HepG2 (cell line): Measurements from ENCODE around the gene LMCD1. TPM values are rescaled to one million over a fixed set of nuclear protein-coding genes. Genes with fewer than 3 reads are reported as not detected.

ENCODE experiments used
- ATAC-seq: fragments of 200-7000 bp; cut with Tn5 transposase; 3 replicates; pipeline ENCODE4 v1.9.1; 2020; ENCODE audit warnings: mild to moderate bottlenecking, moderate library complexity
- BruUV-seq: library from RNA; stranded (reverse); fragments of 400-500 nt; replicated peaks from 2 replicates; lab custom pipeline; 2021; lab: Mats Ljungman, UMichigan
- CTCF ChIA-PET: fragments of 300-600 bp; formaldehyde crosslinking; extraction: SDS; loops from one replicate; lab custom pipeline; 2021; ENCODE audit warnings: low total read pairs, inconsistent platforms, low intra/inter-chr PET ratio; lab: Yijun Ruan, JAX
- POLR2A ChIA-PET: fragments of 350-600 bp; sonication (Branson Sonifier 250); formaldehyde crosslinking; loops from one replicate; lab custom pipeline; 2020; ENCODE audit warnings: antibody characterized with exemption, inconsistent platforms; lab: Yijun Ruan, JAX
- DNase-seq: peaks from one replicate; pipeline ENCODE4 v3.0.0-alpha.2; 2015; ENCODE audit warnings: low spot score
- FAIRE-seq: peaks from 3 replicates; lab custom pipeline; 2011; peaks lifted over from hg19 to GRCh38; lab: Jason Lieb, UNC
- H2AFZ ChIP-seq: one replicate; pipeline ENCODE4 v1.6.1; 2011; ENCODE audit warnings: low read length, inconsistent platforms
- H3K27ac ChIP-seq: fragments of 300-600 bp; 3 replicates; pipeline ENCODE4 v1.8.0; 2011; ENCODE audit warnings: mixed run types, mild to moderate bottlenecking, mixed read lengths, low read length, inconsistent platforms; ENCODE audit not compliant: insufficient read depth; ENCODE audit errors: extremely low read length
- H3K27me3 ChIP-seq, 2 experiments: fragments of 200-600 bp in 1 of 2; 2 replicates in 1 of 2; 3 replicates in 1 of 2; pipeline versions ENCODE4 v1.6.0 to v1.8.0; 2011; ENCODE audit warnings: low read length in 2 of 2, mild to moderate bottlenecking in 2 of 2, moderate library complexity in 2 of 2, inconsistent platforms in 1 of 2; ENCODE audit not compliant: insufficient read depth in 2 of 2, control insufficient read depth in 1 of 2
- H3K36me3 ChIP-seq, 2 experiments: fragments of 200-600 bp in 1 of 2; replicated peaks in 1 of 2; 2 replicates in 1 of 2; 3 replicates in 1 of 2; pipeline versions ENCODE4 v1.5.1 to v1.8.0; 2011; ENCODE audit warnings: low read length in 2 of 2, inconsistent platforms in 1 of 2; ENCODE audit not compliant: insufficient read depth in 2 of 2, control insufficient read depth in 1 of 2
- H3K4me1 ChIP-seq: 2 replicates; pipeline ENCODE4 v1.5.1; 2012; ENCODE audit warnings: low read length, inconsistent platforms; ENCODE audit not compliant: insufficient read depth
- H3K4me2 ChIP-seq: 2 replicates; pipeline ENCODE4 v1.6.0; 2011; ENCODE audit warnings: low read depth, low read length, inconsistent platforms
- H3K4me3 ChIP-seq, 3 experiments: fragments of 200-600 bp in 1 of 3; sonication (generic), shearing (Covaris generic) in 1 of 3; replicated peaks in 1 of 3; 2 replicates each; pipeline ENCODE4 v1.5.1; 2011 to 2016; ENCODE audit warnings: low read length in 3 of 3, inconsistent platforms in 2 of 3, low read depth in 2 of 3, mild to moderate bottlenecking in 2 of 3, control low read depth in 1 of 3, mixed read lengths in 1 of 3; ENCODE audit not compliant: insufficient read depth in 1 of 3
- H3K79me2 ChIP-seq: one replicate; pipeline ENCODE4 v1.6.1; 2011; ENCODE audit warnings: low read length, inconsistent platforms; ENCODE audit not compliant: insufficient read depth
- H3K9ac ChIP-seq: 2 replicates; pipeline ENCODE4 v1.6.0; 2011; ENCODE audit warnings: mild to moderate bottlenecking, low read depth, low read length, inconsistent platforms; ENCODE audit not compliant: insufficient read depth
- H3K9me3 ChIP-seq: 2 replicates; pipeline ENCODE4 v1.5.1; 2012; ENCODE audit warnings: mild to moderate bottlenecking, low read length
- H4K20me1 ChIP-seq: 2 replicates; pipeline ENCODE4 v1.6.0; 2011; ENCODE audit warnings: inconsistent platforms, mild to moderate bottlenecking, low read length, moderate library complexity; ENCODE audit not compliant: insufficient read depth
- ATM ChIP-seq: fragments of 450-650 bp; IDR thresholded peaks from 2 replicates; pipeline ENCODE4 v1.7.1; 2017; ENCODE audit warnings: mild to moderate bottlenecking, borderline replicate concordance
- KLF9 ChIP-seq: IDR thresholded peaks from 2 replicates; pipeline ENCODE4 v1.6.1; 2016; ENCODE audit warnings: low read depth
- MYPOP ChIP-seq: sonication (generic); formaldehyde crosslinking; IDR thresholded peaks from 2 replicates; pipeline ENCODE4 v1.8.1; 2023; ENCODE audit warnings: mild to moderate bottlenecking, moderate library complexity, missing genetic modification reagents
- RXRA ChIP-seq: sonication (generic); formaldehyde crosslinking; IDR thresholded peaks from 2 replicates; pipeline ENCODE4 v1.5.1; 2020; ENCODE audit warnings: missing genetic modification reagents
- ZNF44 ChIP-seq: sonication (generic); formaldehyde crosslinking; IDR thresholded peaks from 2 replicates; pipeline ENCODE4 v1.5.1; 2020; ENCODE audit warnings: mild to moderate bottlenecking, missing genetic modification reagents
- ZNF546 ChIP-seq: sonication (generic); formaldehyde crosslinking; conservative IDR thresholded peaks from 2 replicates; pipeline ENCODE4 v1.8.1; 2023; ENCODE audit warnings: mild to moderate bottlenecking, missing genetic modification reagents
- ZNF547 ChIP-seq: sonication (generic); formaldehyde crosslinking; IDR thresholded peaks from 2 replicates; pipeline ENCODE4 v1.5.1; 2020; ENCODE audit warnings: mild to moderate bottlenecking, missing genetic modification reagents
- ZNF761 ChIP-seq: sonication (generic); formaldehyde crosslinking; conservative IDR thresholded peaks from 2 replicates; pipeline ENCODE4 v1.4.0; 2020; ENCODE audit warnings: mild to moderate bottlenecking, missing genetic modification reagents
- ZNF773 ChIP-seq: sonication (generic); formaldehyde crosslinking; IDR thresholded peaks from 2 replicates; pipeline ENCODE4 v1.4.0; 2020; ENCODE audit warnings: missing genetic modification reagents, borderline replicate concordance
- ZNF816 ChIP-seq: sonication (generic); formaldehyde crosslinking; IDR thresholded peaks from 2 replicates; pipeline ENCODE4 v1.8.0; 2022; ENCODE audit warnings: missing genetic modification reagents, mild to moderate bottlenecking, borderline replicate concordance
- WGBS: methylation state at CpG from one replicate; pipeline ENCODE4 v1.1.6; 2017; ENCODE audit warnings: low lambda C conversion rate; 5-methylcytosine and 5-hydroxymethylcytosine counted together
- in situ Hi-C: cut with HindIII; loops from 2 replicates; pipeline ENCODE4 v1.10.0; 2017; ENCODE audit warnings: low pct_unique_long_range_greater_than_20kb; ENCODE audit not compliant: extremely low pct_ligation_motif_present
- intact Hi-C: fragments of 100-400 bp; cut with micrococcal nuclease; formaldehyde crosslinking; loops from one replicate; pipeline ENCODE4 v1.10.0; 2022; ENCODE audit not compliant: unreplicated experiment
- polyA plus RNA-seq, 8 experiments: library from polyadenylated mRNA; depleted of rRNA in 3 of 8; stranded (reverse) in 7 of 8; unstranded in 1 of 8; fragments of >200 nt; fragmentation: Illumina TruSeq in 4 of 8; extraction: Trizol in 4 of 8; gene quantifications; 2 replicates each; pipeline versions ENCODE4 v1.2.1 to v1.2.3, GENCODE V29; 2011 to 2016; ENCODE audit warnings: low read depth in 4 of 8, missing spikeins in 1 of 8, mixed read lengths in 1 of 8; ENCODE audit not compliant: insufficient read depth in 1 of 8
- total RNA-seq, 5 experiments: library from RNA; depleted of rRNA; stranded (reverse); fragments of >200 nt; fragmentation: Illumina TruSeq; extraction: Trizol; gene quantifications; 2 replicates each; pipeline ENCODE4 v1.2.3, GENCODE V29; 2016; ENCODE audit warnings: low read depth in 1 of 5

LMCD1 gene
- total and polyA plus RNA-seq, 2 of the 13 experiments (the other 11 are each of a cell fraction or from before 2014, with no cell fraction given) = 6.2 to 7.1 TPM

DNA sequence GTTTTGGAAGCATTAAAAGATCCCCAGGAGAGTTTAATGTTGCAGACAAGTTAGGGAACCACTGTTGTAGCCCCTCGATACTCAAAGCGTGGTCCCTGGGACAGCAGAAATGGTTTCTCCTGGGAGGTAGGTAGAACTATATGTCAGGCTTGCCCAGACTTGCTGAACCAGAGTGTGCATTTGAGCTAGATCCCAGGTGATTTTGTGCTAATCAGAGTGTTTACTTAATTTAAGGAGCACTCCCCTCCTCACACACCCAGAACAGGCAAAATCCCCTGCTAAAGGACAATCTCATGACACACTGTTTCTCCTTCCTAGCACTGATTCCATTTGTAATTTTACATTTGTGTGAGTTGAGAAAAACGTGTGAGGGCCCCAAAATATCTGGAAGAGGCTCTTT, 24.3 kb downstream of the LMCD1 start:
- no peak for TF ChIP-seq MYPOP
- no peak for TF ChIP-seq ZNF773 (CRISPR knock-in tag)
- TF ChIP-seq ZNF44 = no peak
- no peak for TF ChIP-seq ZNF547 (CRISPR knock-in tag)
- no peak for TF ChIP-seq RXRA
- TF ChIP-seq ZNF816 (CRISPR knock-in tag) = no peak
- no peak for TF ChIP-seq ZNF761 (CRISPR knock-in tag)
- no peak for TF ChIP-seq KLF9
- no peak for TF ChIP-seq ATM
- TF ChIP-seq ZNF546 (CRISPR knock-in tag) = no peak
- Histone ChIP-seq H3K4me3 (no peak overlapping the region), H3K27ac (no peak overlapping the region), H3K79me2 (no peaks in the 10 kb centered on the region), H3K9ac (no peak overlapping the region), H2AFZ (no peak overlapping the region), H3K9me3 (no peaks in the 10 kb centered on the region), H3K27me3 (no peaks in the 10 kb centered on the region), H3K4me1 (peaks cover 30% of the 10 kb centered on the region), H3K4me2 (no peak overlapping the region), H3K36me3 (peaks cover 0 to 1% of the 10 kb centered on the region in 2 experiments; a peak in 3 of 5 replicates), H4K20me1 (no peaks in the 10 kb centered on the region)
- DNase-seq (no peak), ATAC-seq (no peak), FAIRE-seq (no peak)
- intact Hi-C loops = no loop called here
- ChIA-PET POLR2A (no interaction called here), CTCF (no interaction called here)
- BruUV-seq = no TSS peak
- in situ Hi-C loops = no loop called here
- 86% methylated on average over 1 of the region's 3 CpGs for WGBS
